ENCODE measurements around the gene PPIH.

DNA sequence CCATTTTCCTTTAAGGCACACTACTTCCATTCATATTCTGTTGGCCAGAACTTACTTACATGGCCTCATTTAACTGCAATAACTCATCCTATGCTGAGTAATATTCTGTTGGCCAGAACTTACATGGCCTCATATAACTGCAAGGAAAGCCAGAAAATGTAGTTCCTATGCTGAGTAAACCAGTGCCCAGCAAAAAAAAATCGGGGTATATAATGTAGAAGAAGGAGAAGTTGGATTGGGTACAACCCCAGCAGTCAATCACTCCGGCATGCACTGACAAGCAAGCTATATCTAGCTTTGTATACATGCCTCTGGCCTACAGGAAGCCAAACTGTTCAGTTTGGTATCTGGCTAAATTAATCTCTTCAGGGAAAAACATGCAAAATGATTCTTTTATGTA lies 39.4 kb upstream of the PPIH start:
- TF ChIP-seq, protein P1, sequence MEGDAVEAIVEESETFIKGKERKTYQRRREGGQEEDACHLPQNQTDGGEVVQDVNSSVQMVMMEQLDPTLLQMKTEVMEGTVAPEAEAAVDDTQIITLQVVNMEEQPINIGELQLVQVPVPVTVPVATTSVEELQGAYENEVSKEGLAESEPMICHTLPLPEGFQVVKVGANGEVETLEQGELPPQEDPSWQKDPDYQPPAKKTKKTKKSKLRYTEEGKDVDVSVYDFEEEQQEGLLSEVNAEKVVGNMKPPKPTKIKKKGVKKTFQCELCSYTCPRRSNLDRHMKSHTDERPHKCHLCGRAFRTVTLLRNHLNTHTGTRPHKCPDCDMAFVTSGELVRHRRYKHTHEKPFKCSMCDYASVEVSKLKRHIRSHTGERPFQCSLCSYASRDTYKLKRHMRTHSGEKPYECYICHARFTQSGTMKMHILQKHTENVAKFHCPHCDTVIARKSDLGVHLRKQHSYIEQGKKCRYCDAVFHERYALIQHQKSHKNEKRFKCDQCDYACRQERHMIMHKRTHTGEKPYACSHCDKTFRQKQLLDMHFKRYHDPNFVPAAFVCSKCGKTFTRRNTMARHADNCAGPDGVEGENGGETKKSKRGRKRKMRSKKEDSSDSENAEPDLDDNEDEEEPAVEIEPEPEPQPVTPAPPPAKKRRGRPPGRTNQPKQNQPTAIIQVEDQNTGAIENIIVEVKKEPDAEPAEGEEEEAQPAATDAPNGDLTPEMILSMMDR (IDR thresholded peaks at IDR 0.05), result no peak
- no peak for TF ChIP-seq POLR2A (IDR thresholded peaks at IDR 0.05)

All from Peyer's patch (tissue), 4 donors.